Neural cell (in vitro differentiated cells): Measurements from ENCODE around the gene ADAT1. TPM values are rescaled to one million over a fixed set of nuclear protein-coding genes. Genes with fewer than 3 reads are reported as not detected.

Experiments
- H2AFZ ChIP-seq: fragments of 200-600, 300-800 bp; sonication (generic), shearing (Covaris generic); 2 replicates; pipeline ENCODE4 v1.6.0; 2014; ENCODE audit warnings: low read depth, mild to moderate bottlenecking, antibody characterized with exemption, low read length, moderate library complexity
- H3F3A ChIP-seq: fragments of 200-600 bp; shearing (Covaris generic); 2 replicates; pipeline ENCODE4 v1.6.1; 2016; ENCODE audit warnings: mild to moderate bottlenecking, moderate library complexity, mixed read lengths, antibody characterized with exemption, low read length; ENCODE audit not compliant: insufficient read depth, poor library complexity, severe bottlenecking
- H3K27ac ChIP-seq: fragments of 200-600, 300-800 bp; sonication (generic), shearing (Covaris generic); 2 replicates; pipeline ENCODE4 v1.5.1; 2014; ENCODE audit warnings: mild to moderate bottlenecking, low read length, moderate library complexity
- H3K27me3 ChIP-seq: fragments of 300-800, 200-600 bp; sonication (generic), shearing (Covaris generic); 2 replicates; pipeline ENCODE4 v1.6.0; 2014; ENCODE audit warnings: mild to moderate bottlenecking, low read depth, low read length, moderate library complexity; ENCODE audit not compliant: insufficient read depth
- H3K36me3 ChIP-seq: fragments of 300-800, 200-600 bp; sonication (generic), shearing (Covaris generic); 2 replicates; pipeline ENCODE4 v1.5.1; 2014; ENCODE audit warnings: mild to moderate bottlenecking, antibody characterized with exemption, low read length, moderate library complexity; ENCODE audit not compliant: insufficient read depth
- H3K4me2 ChIP-seq: fragments of 300-800, 200-600 bp; sonication (generic), shearing (Covaris generic); 2 replicates; pipeline ENCODE4 v1.6.0; 2014; ENCODE audit warnings: mild to moderate bottlenecking, low read length
- H3K4me3 ChIP-seq: fragments of 300-800, 200-600 bp; sonication (generic), shearing (Covaris generic); 2 replicates; pipeline ENCODE4 v1.5.1; 2014; ENCODE audit warnings: mild to moderate bottlenecking, low read length, moderate library complexity
- H3K79me2 ChIP-seq: fragments of 200-600 bp; shearing (Covaris generic); replicated peaks from 2 replicates; pipeline ENCODE4 v1.6.0; 2014; ENCODE audit warnings: mild to moderate bottlenecking, low read length, moderate library complexity; ENCODE audit not compliant: insufficient read depth
- H3K9ac ChIP-seq: fragments of 300-800, 200-600 bp; sonication (generic), shearing (Covaris generic); 2 replicates; pipeline ENCODE4 v1.6.1; 2016; ENCODE audit warnings: mild to moderate bottlenecking, low read length, mixed read lengths
- H3K9me2 ChIP-seq: fragments of 200-600 bp; shearing (Covaris generic); 2 replicates; pipeline ENCODE4 v1.6.1; 2016; ENCODE audit warnings: mild to moderate bottlenecking, low read length, mixed read lengths; ENCODE audit not compliant: insufficient read depth
- H3K9me3 ChIP-seq: fragments of 200-600, 300-800 bp; sonication (generic), shearing (Covaris generic); 2 replicates; pipeline ENCODE4 v1.6.1; 2016; ENCODE audit warnings: mild to moderate bottlenecking, mixed run types, low read length, moderate library complexity, mixed read lengths
- H4K20me1 ChIP-seq: fragments of 200-600 bp; shearing (Covaris generic); 2 replicates; pipeline ENCODE4 v1.6.1; 2016; ENCODE audit warnings: mild to moderate bottlenecking, mixed run types; ENCODE audit not compliant: insufficient read depth
- EP300 ChIP-seq: fragments of 450-650 bp; conservative IDR thresholded peaks from 2 replicates; pipeline ENCODE4 v1.6.1; 2014; ENCODE audit warnings: antibody characterized with exemption, mild to moderate bottlenecking, moderate library complexity; ENCODE audit not compliant: poor library complexity, severe bottlenecking
- EZH2 ChIP-seq: fragments of 200-600, 300-800 bp; shearing (Covaris generic), sonication (generic); IDR thresholded peaks from 2 replicates; pipeline ENCODE4 v1.6.1; 2014; ENCODE audit warnings: antibody characterized with exemption, low read length, borderline replicate concordance, mild to moderate bottlenecking; ENCODE audit not compliant: insufficient read depth, poor library complexity, severe bottlenecking
- MXI1 ChIP-seq: fragments of 450-650 bp; conservative IDR thresholded peaks from 2 replicates; pipeline ENCODE4 v1.6.1; 2014; ENCODE audit warnings: antibody characterized with exemption, mild to moderate bottlenecking; ENCODE audit not compliant: poor library complexity, severe bottlenecking
- POLR2AphosphoS5 ChIP-seq: IDR thresholded peaks from 2 replicates; pipeline ENCODE4 v1.6.1; 2012
- RAD21 ChIP-seq: fragments of 450-650 bp; conservative IDR thresholded peaks from 2 replicates; pipeline ENCODE4 v1.6.1; 2014; ENCODE audit warnings: antibody characterized with exemption, mild to moderate bottlenecking, moderate library complexity
- SMC3 ChIP-seq: fragments of 450-650 bp; conservative IDR thresholded peaks from 2 replicates; pipeline ENCODE4 v1.6.1; 2014; ENCODE audit warnings: antibody characterized with exemption, mild to moderate bottlenecking, moderate library complexity; ENCODE audit not compliant: poor library complexity
- TAF1 ChIP-seq: IDR thresholded peaks from 2 replicates; pipeline ENCODE4 v1.6.1; 2012; ENCODE audit warnings: low read depth
- polyA plus RNA-seq: library from polyadenylated mRNA; depleted of rRNA; stranded (reverse); fragments of >200 nt; gene quantifications from 2 replicates; pipeline ENCODE4 v1.2.3, GENCODE V29; 2014
- TF ChIP-seq, protein P1 (sequence below): fragments of 450-650 bp; IDR thresholded peaks from 2 replicates; pipeline ENCODE4 v1.5.1; 2014; ENCODE audit warnings: antibody characterized with exemption, mild to moderate bottlenecking, moderate library complexity; ENCODE audit not compliant: poor library complexity, severe bottlenecking
- TF ChIP-seq, protein P2 (sequence below): IDR thresholded peaks from 2 replicates; pipeline ENCODE4 v1.6.1; 2012; ENCODE audit warnings: borderline replicate concordance

The ADAT1 gene
- polyA plus RNA-seq, 1 donor from 2014 or later = 62.8 TPM

DNA sequence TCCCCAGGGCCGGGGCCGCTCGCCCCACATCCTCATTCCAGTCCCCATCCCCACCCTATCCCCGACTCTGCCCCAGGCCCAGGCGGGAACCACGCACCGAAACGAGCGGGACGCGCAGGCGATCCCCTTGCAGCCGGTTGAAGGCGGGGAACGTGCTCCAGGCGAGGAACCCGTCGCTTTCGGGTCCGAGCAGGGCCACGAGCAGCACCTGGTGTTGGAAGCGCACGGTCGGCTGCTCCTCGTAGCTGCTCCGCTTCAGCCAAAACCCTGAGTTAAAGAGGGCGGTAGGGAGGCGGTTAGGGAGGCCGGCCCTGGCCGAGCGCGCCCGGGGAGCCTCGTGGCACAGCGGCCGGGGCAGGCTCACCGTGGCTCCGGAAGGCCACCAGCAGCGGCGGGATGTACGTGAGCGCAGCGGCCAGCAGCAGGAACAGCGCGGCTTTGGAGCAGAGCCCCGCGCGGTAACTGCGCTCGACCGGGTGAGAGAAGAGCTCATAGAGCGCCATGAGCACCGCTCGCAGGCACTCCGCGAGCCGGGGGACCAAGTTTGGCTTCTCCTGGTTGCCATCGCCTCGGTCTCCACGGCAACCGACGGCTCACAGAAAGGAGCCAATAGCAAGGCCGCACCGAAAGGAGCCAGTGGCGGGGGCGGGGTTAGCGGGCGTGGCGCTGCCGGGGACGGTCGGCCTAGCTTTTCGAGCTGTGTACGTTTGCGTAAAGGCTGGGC is 67.2 kb downstream of the ADAT1 start, which contains the start of gene TMEM231:
Gene TMEM231, minus strand, starts transcription at position 546 of the 724 bp plus-strand sequence. Its CDS starts 43 bp downstream, at position 503.
- peak within 1 kb of the TSS; percentile 87 for H2AFZ ChIP-seq

DNA sequence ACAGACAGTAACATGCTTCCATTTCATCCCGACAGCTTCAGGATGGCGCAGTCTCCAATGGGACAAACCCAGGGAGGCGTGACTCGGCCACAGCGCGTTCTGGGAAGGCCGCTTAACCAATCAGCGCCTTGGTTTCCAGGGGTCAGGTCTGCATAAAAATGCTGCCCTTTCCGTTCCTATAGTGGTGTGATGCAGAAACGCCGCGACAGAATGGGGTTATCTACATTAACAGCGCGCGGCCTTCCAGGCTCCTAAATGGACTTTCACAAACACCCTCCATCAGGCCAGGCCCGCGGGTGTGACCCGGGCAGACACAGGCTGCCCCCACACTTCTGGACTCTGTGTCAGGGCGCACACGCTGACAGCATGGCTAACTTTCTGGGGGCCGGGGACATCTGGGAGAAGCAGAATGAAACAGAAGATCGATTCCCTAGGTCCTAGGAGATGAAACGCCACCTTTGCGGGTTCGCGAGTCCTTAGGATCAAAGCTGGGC is 67.8 kb downstream of the ADAT1 start:
- Histone ChIP-seq H3K36me3 (no peaks in the 10 kb centered on the region), H3F3A (no peaks in the 10 kb centered on the region), H3K9me3 (no peaks in the 10 kb centered on the region), H3K27ac (peak overlapping the region; percentile 78), H3K27me3 (no peaks in the 10 kb centered on the region), H4K20me1 (no peaks in the 10 kb centered on the region), H3K4me2 (peak overlapping the region; percentile 87), H3K9me2 (no peaks in the 10 kb centered on the region), H3K9ac (peak overlapping the region; percentile 72), H2AFZ (peak overlapping the region; percentile 87), H3K79me2 (peaks cover 5% of the 10 kb centered on the region), H3K4me3 (peak overlapping the region; percentile 84)
- TF ChIP-seq POLR2AphosphoS5 (peak; percentile 40), TAF1 (peak; percentile 26)
- TF ChIP-seq, protein P1, sequence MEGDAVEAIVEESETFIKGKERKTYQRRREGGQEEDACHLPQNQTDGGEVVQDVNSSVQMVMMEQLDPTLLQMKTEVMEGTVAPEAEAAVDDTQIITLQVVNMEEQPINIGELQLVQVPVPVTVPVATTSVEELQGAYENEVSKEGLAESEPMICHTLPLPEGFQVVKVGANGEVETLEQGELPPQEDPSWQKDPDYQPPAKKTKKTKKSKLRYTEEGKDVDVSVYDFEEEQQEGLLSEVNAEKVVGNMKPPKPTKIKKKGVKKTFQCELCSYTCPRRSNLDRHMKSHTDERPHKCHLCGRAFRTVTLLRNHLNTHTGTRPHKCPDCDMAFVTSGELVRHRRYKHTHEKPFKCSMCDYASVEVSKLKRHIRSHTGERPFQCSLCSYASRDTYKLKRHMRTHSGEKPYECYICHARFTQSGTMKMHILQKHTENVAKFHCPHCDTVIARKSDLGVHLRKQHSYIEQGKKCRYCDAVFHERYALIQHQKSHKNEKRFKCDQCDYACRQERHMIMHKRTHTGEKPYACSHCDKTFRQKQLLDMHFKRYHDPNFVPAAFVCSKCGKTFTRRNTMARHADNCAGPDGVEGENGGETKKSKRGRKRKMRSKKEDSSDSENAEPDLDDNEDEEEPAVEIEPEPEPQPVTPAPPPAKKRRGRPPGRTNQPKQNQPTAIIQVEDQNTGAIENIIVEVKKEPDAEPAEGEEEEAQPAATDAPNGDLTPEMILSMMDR = no peak

More for the DNA sequence above, 67.2 kb downstream of the ADAT1 start, which contains the start of gene TMEM231:
- Histone ChIP-seq H3K9ac (peak within 1 kb of the TSS; percentile 72), H3K4me2 (peak within 1 kb of the TSS; percentile 87), H4K20me1 (no peaks in the 10 kb centered on the region), H3K36me3 (no peaks in the 10 kb centered on the region), H3K27me3 (no peaks in the 10 kb centered on the region), H3K79me2 (peaks cover 5% of the 10 kb centered on the region), H3F3A (no peaks in the 10 kb centered on the region), H3K9me3 (no peaks in the 10 kb centered on the region), H3K4me3 (peak within 1 kb of the TSS; percentile 84), H3K27ac (peak within 1 kb of the TSS; percentile 78), H3K9me2 (no peaks in the 10 kb centered on the region)
- peak; percentile 98 for TF ChIP-seq MXI1
- TF ChIP-seq EP300 = no peak
- peak; percentile 96 for TF ChIP-seq POLR2AphosphoS5
- TF ChIP-seq TAF1 = peak; percentile 70
- TF ChIP-seq SMC3 = no peak
- no peak for TF ChIP-seq EZH2
- TF ChIP-seq, protein P1 = peak; percentile 21
- TF ChIP-seq, protein P2, sequence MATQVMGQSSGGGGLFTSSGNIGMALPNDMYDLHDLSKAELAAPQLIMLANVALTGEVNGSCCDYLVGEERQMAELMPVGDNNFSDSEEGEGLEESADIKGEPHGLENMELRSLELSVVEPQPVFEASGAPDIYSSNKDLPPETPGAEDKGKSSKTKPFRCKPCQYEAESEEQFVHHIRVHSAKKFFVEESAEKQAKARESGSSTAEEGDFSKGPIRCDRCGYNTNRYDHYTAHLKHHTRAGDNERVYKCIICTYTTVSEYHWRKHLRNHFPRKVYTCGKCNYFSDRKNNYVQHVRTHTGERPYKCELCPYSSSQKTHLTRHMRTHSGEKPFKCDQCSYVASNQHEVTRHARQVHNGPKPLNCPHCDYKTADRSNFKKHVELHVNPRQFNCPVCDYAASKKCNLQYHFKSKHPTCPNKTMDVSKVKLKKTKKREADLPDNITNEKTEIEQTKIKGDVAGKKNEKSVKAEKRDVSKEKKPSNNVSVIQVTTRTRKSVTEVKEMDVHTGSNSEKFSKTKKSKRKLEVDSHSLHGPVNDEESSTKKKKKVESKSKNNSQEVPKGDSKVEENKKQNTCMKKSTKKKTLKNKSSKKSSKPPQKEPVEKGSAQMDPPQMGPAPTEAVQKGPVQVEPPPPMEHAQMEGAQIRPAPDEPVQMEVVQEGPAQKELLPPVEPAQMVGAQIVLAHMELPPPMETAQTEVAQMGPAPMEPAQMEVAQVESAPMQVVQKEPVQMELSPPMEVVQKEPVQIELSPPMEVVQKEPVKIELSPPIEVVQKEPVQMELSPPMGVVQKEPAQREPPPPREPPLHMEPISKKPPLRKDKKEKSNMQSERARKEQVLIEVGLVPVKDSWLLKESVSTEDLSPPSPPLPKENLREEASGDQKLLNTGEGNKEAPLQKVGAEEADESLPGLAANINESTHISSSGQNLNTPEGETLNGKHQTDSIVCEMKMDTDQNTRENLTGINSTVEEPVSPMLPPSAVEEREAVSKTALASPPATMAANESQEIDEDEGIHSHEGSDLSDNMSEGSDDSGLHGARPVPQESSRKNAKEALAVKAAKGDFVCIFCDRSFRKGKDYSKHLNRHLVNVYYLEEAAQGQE = peak; percentile 64
- no peak for TF ChIP-seq RAD21
